Gastrocnemius medialis (tissue), 4 donors: ENCODE measurements around the gene MYH10. TPM values are rescaled to one million over a fixed set of nuclear protein-coding genes. Genes with fewer than 3 reads are reported as not detected.

Experiments used
- ATAC-seq, 2 donors: fragments of 150-250 bp; one replicate each; pipeline ENCODE4 v1.9.1; 2016
- DNase-seq, 2 donors: peaks; one replicate each; pipeline ENCODE4 v3.0.0-alpha.2; 2019
- H3K27ac ChIP-seq, 4 donors: fragments of 200-600 bp; sonication (generic); 1 replicate in 1 of 4; 2 replicates in 3 of 4; pipeline ENCODE4 v1.5.1; 2016 to 2018; ENCODE audit warnings: mild to moderate bottlenecking in 2 of 4, moderate library complexity in 1 of 4
- H3K27me3 ChIP-seq, 3 donors: fragments of 200-600 bp; sonication (generic) in 2 of 3; 1 replicate in 1 of 3; 2 replicates in 2 of 3; pipeline versions ENCODE4 v1.5.1 to v1.6.0; 2016 to 2019; ENCODE audit warnings: mild to moderate bottlenecking in 1 of 3, moderate library complexity in 1 of 3
- H3K36me3 ChIP-seq, 2 donors: fragments of 200-600 bp; sonication (generic) in 1 of 2; one replicate each; pipeline ENCODE4 v1.5.1; 2017 to 2018
- H3K4me1 ChIP-seq, 2 donors: fragments of 200-600 bp; sonication (generic) in 1 of 2; one replicate each; pipeline ENCODE4 v1.5.1; 2016 to 2017; ENCODE audit warnings: mild to moderate bottlenecking in 2 of 2
- H3K4me3 ChIP-seq, 4 donors: fragments of 200-600 bp; sonication (generic) in 3 of 4; 1 replicate in 1 of 4; 2 replicates in 3 of 4; pipeline ENCODE4 v1.5.1; 2016 to 2019; ENCODE audit warnings: mild to moderate bottlenecking in 2 of 4
- H3K9me3 ChIP-seq, 3 donors: fragments of 200-600 bp; sonication (generic) in 2 of 3; 1 replicate in 1 of 3; 2 replicates in 2 of 3; pipeline ENCODE4 v1.5.1; 2016 to 2019
- POLR2A ChIP-seq, 2 donors: fragments of 450-650 bp; IDR thresholded peaks; one replicate each; pipeline ENCODE4 v1.6.1; 2017; ENCODE audit warnings: antibody characterized with exemption in 2 of 2, mild to moderate bottlenecking in 2 of 2, moderate library complexity in 2 of 2
- in situ Hi-C, 4 donors: fragments of 200-750 bp; cut with MboI; loops; one replicate each; pipeline versions ENCODE4 v1.15.0 to v1.8.0; 2017; ENCODE audit warnings: low sequenced_read_pairs in 4 of 4
- intact Hi-C: fragments of 100-400 bp; cut with DNase I; formaldehyde crosslinking; loops from one replicate; pipeline ENCODE4 v1.15.1; 2023; ENCODE audit warnings: low total_unique reads
- total RNA-seq, 4 donors: library from RNA; depleted of rRNA; stranded (reverse); fragments of >200 nt; gene quantifications; one replicate each; pipeline versions ENCODE4 v1.1.0 to v1.2.3, GENCODE V29; 2016
- TF ChIP-seq, protein P1 (sequence below), 5 experiments: fragments of 450-650 bp in 3 of 5; fragments of 200-600 bp in 2 of 5; sonication (generic) in 2 of 5; IDR thresholded peaks in 4 of 5; conservative IDR thresholded peaks in 1 of 5; 1 replicate in 4 of 5; 2 replicates in 1 of 5; pipeline ENCODE4 v1.5.1; 2016 to 2019; ENCODE audit warnings: antibody characterized with exemption in 5 of 5, mild to moderate bottlenecking in 3 of 5, moderate library complexity in 3 of 5

MYH10 gene
- total RNA-seq, 4 donors from 2014 or later: 2.5 to 10.6 (median 4.1) TPM

GRCh38 chr17:8532021-8532420 lies 98.5 kb downstream of the MYH10 start:
- no peak for TF ChIP-seq POLR2A (IDR thresholded peaks at IDR 0.05)
- TF ChIP-seq, protein P1, sequence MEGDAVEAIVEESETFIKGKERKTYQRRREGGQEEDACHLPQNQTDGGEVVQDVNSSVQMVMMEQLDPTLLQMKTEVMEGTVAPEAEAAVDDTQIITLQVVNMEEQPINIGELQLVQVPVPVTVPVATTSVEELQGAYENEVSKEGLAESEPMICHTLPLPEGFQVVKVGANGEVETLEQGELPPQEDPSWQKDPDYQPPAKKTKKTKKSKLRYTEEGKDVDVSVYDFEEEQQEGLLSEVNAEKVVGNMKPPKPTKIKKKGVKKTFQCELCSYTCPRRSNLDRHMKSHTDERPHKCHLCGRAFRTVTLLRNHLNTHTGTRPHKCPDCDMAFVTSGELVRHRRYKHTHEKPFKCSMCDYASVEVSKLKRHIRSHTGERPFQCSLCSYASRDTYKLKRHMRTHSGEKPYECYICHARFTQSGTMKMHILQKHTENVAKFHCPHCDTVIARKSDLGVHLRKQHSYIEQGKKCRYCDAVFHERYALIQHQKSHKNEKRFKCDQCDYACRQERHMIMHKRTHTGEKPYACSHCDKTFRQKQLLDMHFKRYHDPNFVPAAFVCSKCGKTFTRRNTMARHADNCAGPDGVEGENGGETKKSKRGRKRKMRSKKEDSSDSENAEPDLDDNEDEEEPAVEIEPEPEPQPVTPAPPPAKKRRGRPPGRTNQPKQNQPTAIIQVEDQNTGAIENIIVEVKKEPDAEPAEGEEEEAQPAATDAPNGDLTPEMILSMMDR (IDR thresholded peaks at IDR 0.05 in 4 of 5, conservative IDR thresholded peaks at IDR 0.05 in 1 of 5): no peak
- no peak overlapping the region for H3K27ac ChIP-seq
- intact Hi-C loops (no loop called here), in situ Hi-C loops (no loop called here)
- no peak for ATAC-seq
- H3K4me1 ChIP-seq: no peaks in the 10 kb centered on the region
- peaks cover 0 to 4% of the 10 kb centered on the region in 2 donors for H3K36me3 ChIP-seq
- H3K27me3 ChIP-seq: no peaks in the 10 kb centered on the region
- no peak for DNase-seq
- H3K4me3 ChIP-seq: no peak overlapping the region
- no peaks in the 10 kb centered on the region for H3K9me3 ChIP-seq

DNA sequence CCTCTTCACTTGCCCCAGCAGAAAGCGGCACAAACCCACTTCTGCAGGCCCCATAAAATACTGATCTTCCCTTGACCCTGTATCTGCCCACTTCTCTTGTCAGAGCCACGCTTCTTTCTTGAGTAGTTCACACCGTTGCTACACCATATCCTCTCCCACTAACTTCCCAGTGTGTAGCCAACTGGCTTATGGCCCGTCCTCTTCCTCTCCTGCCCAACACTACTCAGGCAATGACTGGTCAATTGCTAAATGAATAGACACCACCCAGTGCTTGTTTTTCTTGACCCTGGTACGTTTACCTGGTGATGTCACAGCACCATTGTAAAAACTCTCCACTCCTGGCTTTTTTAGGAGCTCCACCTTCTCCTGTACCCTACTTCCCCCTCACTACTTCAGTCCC lies 107.9 kb downstream of the MYH10 start:
- no peak for ATAC-seq
- H3K27ac ChIP-seq: no peak overlapping the region

GRCh38 chr17:8520981-8521380 lies 109.5 kb downstream of the MYH10 start:
- Histone ChIP-seq H3K36me3 (peaks cover 0 to 5% of the 10 kb centered on the region in 2 donors), H3K4me1 (no peaks in the 10 kb centered on the region), H3K27ac (no peak overlapping the region), H3K9me3 (no peaks in the 10 kb centered on the region), H3K27me3 (no peaks in the 10 kb centered on the region), H3K4me3 (no peak overlapping the region)
- no peak for TF ChIP-seq POLR2A (IDR thresholded peaks at IDR 0.05)
- TF ChIP-seq, protein P1 (IDR thresholded peaks at IDR 0.05 in 4 of 5, conservative IDR thresholded peaks at IDR 0.05 in 1 of 5): no peak
- no peak for DNase-seq
- in situ Hi-C loops (no loop called here), intact Hi-C loops (no loop called here)
- ATAC-seq: no peak

More for the DNA sequence above, 107.9 kb downstream of the MYH10 start:
- in situ Hi-C loops: no loop called here
- Histone ChIP-seq H3K27me3 (no peaks in the 10 kb centered on the region), H3K36me3 (peaks cover 0 to 5% of the 10 kb centered on the region in 2 donors), H3K4me1 (no peaks in the 10 kb centered on the region), H3K9me3 (no peaks in the 10 kb centered on the region), H3K4me3 (no peak overlapping the region)
- TF ChIP-seq POLR2A (IDR thresholded peaks at IDR 0.05): no peak
- TF ChIP-seq, protein P1 (IDR thresholded peaks at IDR 0.05 in 4 of 5, conservative IDR thresholded peaks at IDR 0.05 in 1 of 5): no peak
- intact Hi-C loops: no loop called here
- DNase-seq: no peak

DNA sequence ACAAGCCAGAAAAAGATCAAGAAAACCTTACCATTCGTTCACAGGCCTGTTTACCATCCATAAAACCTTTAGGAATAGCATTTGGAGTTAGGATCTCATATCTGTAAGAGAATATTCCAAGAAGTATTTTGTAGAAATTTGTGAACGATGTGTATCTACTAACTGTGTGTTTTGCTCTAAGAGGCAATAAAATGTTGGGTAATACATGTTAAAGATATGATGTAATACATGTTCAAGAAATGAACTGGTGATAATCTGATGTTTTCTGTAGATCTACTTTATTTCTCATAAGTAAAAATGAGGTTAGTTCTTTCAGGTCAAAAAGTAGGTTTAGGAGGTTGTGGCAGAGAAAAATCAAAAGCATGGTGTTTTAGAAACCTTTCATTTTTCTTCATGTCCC lies 111.7 kb downstream of the MYH10 start:
- Histone ChIP-seq H3K27ac (no peak overlapping the region), H3K9me3 (no peaks in the 10 kb centered on the region), H3K27me3 (no peaks in the 10 kb centered on the region), H3K4me3 (no peak overlapping the region), H3K4me1 (no peaks in the 10 kb centered on the region), H3K36me3 (peaks cover 0 to 5% of the 10 kb centered on the region in 2 donors)
- ATAC-seq (no peak), DNase-seq (no peak)
- intact Hi-C loops: no loop called here
- in situ Hi-C loops: no loop called here
- TF ChIP-seq, protein P1 (IDR thresholded peaks at IDR 0.05 in 4 of 5, conservative IDR thresholded peaks at IDR 0.05 in 1 of 5): no peak
- no peak for TF ChIP-seq POLR2A (IDR thresholded peaks at IDR 0.05)

DNA sequence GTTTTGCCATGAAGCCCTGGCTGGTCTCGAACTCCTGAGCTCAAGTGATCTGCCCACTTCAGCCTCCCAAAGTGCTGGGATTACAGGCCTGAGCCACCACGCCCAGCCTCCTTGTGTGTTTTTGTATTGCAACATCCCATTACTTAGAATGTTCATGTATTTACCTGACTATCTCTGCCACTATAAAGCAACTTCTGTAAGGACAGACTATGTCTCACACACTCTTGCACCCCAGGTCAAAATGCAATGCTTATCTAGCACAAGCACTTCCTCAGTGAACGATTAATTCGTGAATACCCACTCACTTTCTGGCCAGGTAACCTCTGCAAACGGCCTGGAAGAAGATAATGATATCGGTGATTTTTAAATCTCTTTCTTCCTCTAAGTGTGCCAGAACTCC lies 112.2 kb downstream of the MYH10 start:
- Histone ChIP-seq H3K4me1 (no peaks in the 10 kb centered on the region), H3K27ac (no peak overlapping the region), H3K27me3 (no peaks in the 10 kb centered on the region), H3K36me3 (peaks cover 0 to 5% of the 10 kb centered on the region in 2 donors), H3K4me3 (no peak overlapping the region), H3K9me3 (no peaks in the 10 kb centered on the region)
- DNase-seq (no peak), ATAC-seq (no peak)
- TF ChIP-seq, protein P1 (IDR thresholded peaks at IDR 0.05 in 4 of 5, conservative IDR thresholded peaks at IDR 0.05 in 1 of 5): no peak
- no peak for TF ChIP-seq POLR2A (IDR thresholded peaks at IDR 0.05)
- in situ Hi-C loops: no loop called here
- intact Hi-C loops: no loop called here
